Right ventricle myocardium superior (tissue), 1 donor: ENCODE results near the gene GLP1R. TPM values are rescaled to one million over a fixed set of nuclear protein-coding genes. Genes with fewer than 3 reads are reported as not detected.

Experiments used
- total RNA-seq: library from RNA; stranded (reverse); fragmentation: NEBNext Ultra II Directional; extraction: Animal tissue kit (Norgen Biotek cat#: 25700); gene quantifications from one replicate; pipeline ENCODE4 v1.2.1, GENCODE V29; 2021
- donor health status: DM: no; HTN: yes; CAD: no; lungs with severe emphysema.

The GLP1R gene
- total RNA-seq, 1 donor from 2014 or later: 6.5 TPM

Other genes starting within 250 kb of the GLP1R start
- gene SAYSD1, start 66.4 kb downstream of the GLP1R start, total RNA-seq: 10.9 TPM
- 0.65 TPM for gene KCNK5, start 180.7 kb downstream of the GLP1R start, total RNA-seq